GM21526 (cell line): ENCODE data around the gene TAS1R1.

ENCODE experiments used
- ATAC-seq: cut with Tn5 transposase; IDR thresholded peaks from one replicate; pipeline ENCODE4 v1.9.1; 2021; ENCODE audit warnings: moderate library complexity; ENCODE audit not compliant: unreplicated experiment, low FRiP score

The TAS1R1 gene

GRCh38 chr1:6554907-6555778 lies at the start of gene TAS1R1:
Gene TAS1R1, plus strand, starts transcription at chr1:6555307. Its CDS starts 67 bp downstream, at chr1:6555374.
- no peak for ATAC-seq

- ATAC-seq = no peak
Measured at GRCh38 chr1:6505367-6506209, 49.5 kb upstream of the TAS1R1 start.

- ATAC-seq = no peak
Measured at GRCh38 chr1:6506210-6507036, 48.7 kb upstream of the TAS1R1 start.

DNA sequence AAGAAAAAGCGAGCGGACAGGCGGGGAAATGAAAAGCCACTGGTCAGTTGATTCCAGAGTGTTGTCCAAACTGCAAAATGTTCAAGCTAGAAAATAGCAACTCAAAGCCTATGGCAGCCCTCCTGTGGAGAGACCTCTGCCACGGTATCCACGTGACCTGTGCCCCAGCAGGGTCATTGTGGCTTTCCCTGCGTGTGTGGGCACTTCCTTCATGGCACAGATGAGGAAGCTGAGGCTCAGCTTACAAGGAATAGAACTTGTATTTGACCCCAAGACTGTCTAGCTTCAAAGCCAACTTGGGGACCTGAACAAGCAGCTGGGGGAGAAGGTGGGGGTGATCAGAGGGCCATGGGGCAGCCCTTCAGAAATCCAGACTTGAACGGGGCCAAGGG lies 48.1 kb upstream of the TAS1R1 start:
- ATAC-seq = no peak

GRCh38 chr1:6507461-6507911 lies 47.6 kb upstream of the TAS1R1 start:
- ATAC-seq = no peak

DNA sequence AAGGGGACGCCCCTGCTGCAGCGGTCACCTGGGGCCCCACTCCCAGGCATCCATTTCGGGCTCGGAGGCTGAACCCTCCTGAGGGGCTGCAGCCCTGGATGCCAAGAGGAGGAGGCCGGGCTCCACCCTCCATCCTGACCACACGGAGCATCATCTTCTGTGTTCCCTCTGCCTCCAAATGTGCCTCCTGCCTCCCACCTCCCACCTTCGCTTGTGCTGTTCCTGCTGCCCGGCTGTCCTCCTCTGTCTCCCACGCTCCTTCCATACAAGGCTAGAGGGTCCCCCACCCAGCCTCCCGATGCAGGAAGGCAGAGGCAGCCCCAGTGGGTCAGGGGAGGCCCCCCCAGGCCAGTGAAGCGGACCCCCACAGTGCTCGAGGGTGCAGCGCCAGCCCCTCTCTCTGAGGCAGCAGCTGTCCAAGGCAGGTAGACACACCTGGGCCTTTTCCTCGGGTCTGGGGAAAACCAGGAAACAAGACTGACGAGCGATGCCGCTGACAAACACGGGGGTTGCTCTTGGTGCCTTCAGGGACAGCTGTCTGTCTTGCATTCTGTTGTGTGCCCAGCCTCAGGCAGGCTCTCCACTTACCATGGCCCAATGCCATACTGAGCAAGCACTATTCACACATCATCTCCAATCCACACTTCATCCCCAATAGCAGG lies 46.8 kb upstream of the TAS1R1 start:
- no peak for ATAC-seq

- ATAC-seq = no peak
Measured at GRCh38 chr1:6508816-6509189, 46.3 kb upstream of the TAS1R1 start.

GRCh38 chr1:6509220-6509918 lies 45.7 kb upstream of the TAS1R1 start:
- ATAC-seq = no peak

GRCh38 chr1:6509919-6510291 lies 45.2 kb upstream of the TAS1R1 start:
- no peak for ATAC-seq

DNA sequence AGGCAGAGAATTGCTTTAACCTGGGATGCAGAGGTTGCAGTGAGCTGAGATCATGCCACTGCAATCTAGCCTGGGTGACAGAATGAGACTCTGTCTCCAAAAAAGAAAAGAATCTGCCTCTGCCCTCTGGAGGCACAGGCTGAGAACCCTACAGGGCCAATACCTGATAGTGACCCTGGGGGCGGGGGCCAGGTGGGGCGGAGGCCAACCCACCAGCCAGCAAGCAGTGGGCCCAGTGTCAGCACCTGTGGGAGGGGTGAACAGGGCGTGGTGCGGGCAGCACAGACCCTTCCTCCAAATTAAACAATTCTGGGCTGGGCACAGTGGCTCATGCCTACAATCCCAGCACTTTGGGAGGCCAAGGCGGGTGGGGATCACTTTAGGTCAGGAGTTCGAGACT lies 44.6 kb upstream of the TAS1R1 start:
- no peak for ATAC-seq

- no peak for ATAC-seq
Measured at GRCh38 chr1:6511056-6511455, 44.1 kb upstream of the TAS1R1 start.

GRCh38 chr1:6511561-6512244 lies 43.4 kb upstream of the TAS1R1 start:
- ATAC-seq = no peak

GRCh38 chr1:6512245-6512907 lies 42.7 kb upstream of the TAS1R1 start:
- no peak for ATAC-seq

GRCh38 chr1:6512908-6513280 lies 42.2 kb upstream of the TAS1R1 start:
- ATAC-seq = no peak

DNA sequence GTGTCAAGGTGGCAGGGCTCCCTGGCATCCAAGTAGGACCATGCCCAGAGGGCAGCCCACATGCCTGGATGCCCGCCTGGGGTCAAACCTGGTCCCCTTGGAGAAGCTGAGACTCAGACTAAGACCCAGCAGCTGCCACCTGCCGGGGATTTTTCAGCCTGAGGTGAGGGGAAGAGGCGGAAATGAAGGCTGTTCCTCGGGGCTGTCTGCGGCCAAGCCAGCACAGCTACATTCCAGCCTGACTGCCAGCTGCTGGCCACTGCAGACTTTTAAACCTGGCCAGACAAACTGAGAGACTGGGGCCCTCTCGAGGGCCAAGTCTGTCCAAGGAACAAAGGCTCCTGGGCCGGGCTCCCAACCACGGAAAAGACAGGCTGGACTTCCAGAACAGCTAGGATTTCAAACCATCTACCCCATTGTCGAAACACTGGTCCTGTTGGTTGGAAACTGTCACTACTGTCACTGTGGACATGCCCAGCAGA lies 41.7 kb upstream of the TAS1R1 start:
- ATAC-seq = no peak

DNA sequence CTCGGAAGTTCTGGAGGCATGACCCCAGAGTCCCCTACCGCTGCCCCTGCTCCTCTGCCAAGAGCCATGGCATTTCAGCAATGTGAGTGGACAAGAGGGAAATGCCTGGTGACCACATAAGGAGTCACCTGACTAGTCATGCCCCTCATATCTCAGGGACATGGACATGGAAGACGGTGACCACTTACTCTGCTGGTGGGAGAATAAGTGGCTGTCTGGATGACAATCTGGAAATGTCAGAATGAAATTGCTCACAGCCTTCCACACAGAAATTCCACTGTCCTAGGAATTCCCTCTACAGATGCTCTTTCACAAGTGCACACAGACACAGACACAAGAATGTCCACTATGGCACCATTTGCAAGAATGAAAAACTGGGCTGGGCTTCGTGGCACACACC lies 39.3 kb upstream of the TAS1R1 start:
- ATAC-seq = no peak

DNA sequence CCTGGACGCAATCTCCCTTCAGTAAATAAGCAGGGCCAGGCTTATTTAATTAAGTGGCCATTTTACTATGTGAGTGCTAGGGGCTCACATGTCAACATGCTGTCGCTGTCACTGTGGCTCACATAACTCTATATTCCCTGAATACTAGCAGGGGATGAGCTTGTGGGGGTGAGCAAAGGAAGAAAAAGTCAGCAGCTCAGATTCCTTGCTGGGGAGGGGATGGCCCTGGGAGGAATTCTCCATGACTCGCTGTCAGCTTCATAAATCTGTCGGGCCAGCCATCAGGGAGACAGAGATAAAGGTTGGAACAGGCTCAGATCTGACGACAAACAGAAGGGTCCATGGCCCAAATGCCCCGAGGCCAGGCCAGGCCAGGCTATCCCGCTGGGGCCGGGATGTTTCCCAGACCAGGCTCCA lies 37.7 kb upstream of the TAS1R1 start:
- no peak for ATAC-seq

DNA sequence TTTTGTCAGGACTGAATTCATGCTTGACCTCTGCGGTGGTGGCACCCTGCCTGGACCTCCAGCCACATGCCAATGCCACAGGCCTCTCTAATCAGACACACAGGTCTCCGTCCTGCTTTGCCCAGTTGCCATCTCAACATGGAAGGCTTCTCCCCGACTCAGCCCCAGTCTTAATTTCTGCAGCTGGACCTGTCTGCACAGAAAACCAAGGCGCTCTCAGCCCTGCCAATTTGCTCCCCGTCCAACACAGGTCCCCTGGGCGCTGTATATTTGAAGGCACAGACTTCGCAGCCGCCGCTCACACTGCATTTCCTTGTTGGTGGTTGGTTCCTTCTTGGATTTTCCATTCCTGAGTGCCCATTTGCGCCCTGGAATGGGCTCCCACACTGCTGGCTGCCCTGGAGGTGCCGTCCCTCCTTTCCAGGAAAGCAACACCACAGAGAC lies 35.6 kb upstream of the TAS1R1 start:
- ATAC-seq = no peak
